IPS DF 6.9 (cell line): ENCODE measurements around the gene FITM1.

Experiments used
- DNase-seq: peaks from one replicate; pipeline ENCODE4 v3.0.0-alpha.2; 2013; ENCODE audit warnings: low read depth, low spot score
- H3K27ac ChIP-seq: one replicate; pipeline ENCODE4 v1.5.1; 2013; ENCODE audit warnings: low read length, control low read depth
- H3K27me3 ChIP-seq: 2 replicates; pipeline ENCODE4 v1.6.1; 2013; ENCODE audit warnings: mild to moderate bottlenecking, low read length; ENCODE audit not compliant: control insufficient read depth, insufficient read depth
- H3K36me3 ChIP-seq: 2 replicates; pipeline ENCODE4 v1.6.1; 2013; ENCODE audit warnings: low read length; ENCODE audit not compliant: control insufficient read depth, insufficient read depth
- H3K4me1 ChIP-seq: 2 replicates; pipeline ENCODE4 v1.6.1; 2013; ENCODE audit warnings: low read length; ENCODE audit not compliant: control insufficient read depth, insufficient read depth
- H3K4me3 ChIP-seq: 2 replicates; pipeline ENCODE4 v1.5.1; 2013; ENCODE audit warnings: mild to moderate bottlenecking, low read length
- H3K9me3 ChIP-seq: 2 replicates; pipeline ENCODE4 v1.6.1; 2013; ENCODE audit warnings: low read length, inconsistent platforms; ENCODE audit not compliant: control insufficient read depth, insufficient read depth
- WGBS: extraction: QIAGEN DNeasy Blood & Tissue Kit; methylation state at CpG from one replicate; pipeline ENCODE4 v1.1.7; 2013; ENCODE audit warnings: mixed read lengths, missing lambda C conversion rate; ENCODE audit not compliant: insufficient read length, insufficient coverage; 5-methylcytosine and 5-hydroxymethylcytosine counted together

FITM1 gene

GRCh38 chr14:24132976-24133375 is 2.5 kb downstream of the FITM1 start:
- H3K36me3 ChIP-seq: no peaks in the 10 kb centered on the region
- peaks cover 5% of the 10 kb centered on the region for H3K4me1 ChIP-seq
- H3K4me3 ChIP-seq: no peak overlapping the region
- no peaks in the 10 kb centered on the region for H3K27me3 ChIP-seq
- no peak for DNase-seq
- no peak overlapping the region for H3K27ac ChIP-seq
- no peaks in the 10 kb centered on the region for H3K9me3 ChIP-seq
- no CpG with 5 or more reads among the region's 2 CpGs for WGBS

GRCh38 chr14:24133735-24134134 is 3.3 kb downstream of the FITM1 start:
- DNase-seq: no peak
- Histone ChIP-seq H3K36me3 (peaks cover 3% of the 10 kb centered on the region; the same call in 1 of the 2 replicates), H3K27me3 (no peaks in the 10 kb centered on the region), H3K27ac (no peak overlapping the region), H3K4me3 (no peak overlapping the region), H3K9me3 (no peaks in the 10 kb centered on the region), H3K4me1 (peaks cover 5% of the 10 kb centered on the region)
- WGBS: no CpG with 5 or more reads among the region's 1 CpG

- H3K36me3 ChIP-seq: peaks cover 3% of the 10 kb centered on the region
- no peaks in the 10 kb centered on the region for H3K27me3 ChIP-seq
- H3K9me3 ChIP-seq: no peaks in the 10 kb centered on the region
- WGBS: no CpG with 5 or more reads among the region's 9 CpGs
- H3K4me1 ChIP-seq: peaks cover 5% of the 10 kb centered on the region
- no peak overlapping the region for H3K27ac ChIP-seq
- DNase-seq: no peak
- peak overlapping the region; percentile 89; the same call in 1 of the 2 replicates for H3K4me3 ChIP-seq
Measured at GRCh38 chr14:24135584-24135833, 5.0 kb downstream of the FITM1 start.

- Histone ChIP-seq H3K36me3 (peaks cover 3% of the 10 kb centered on the region), H3K4me1 (peaks cover 5% of the 10 kb centered on the region), H3K4me3 (peak within 1 kb of the TSS; percentile 89), H3K9me3 (no peaks in the 10 kb centered on the region), H3K27ac (no peak within 1 kb of the TSS), H3K27me3 (no peaks in the 10 kb centered on the region)
- no peak for DNase-seq
- WGBS: no CpG with 5 or more reads among the region's 75 CpGs
Measured at GRCh38 chr14:24135834-24136683, 5.6 kb downstream of the FITM1 start, which contains the start of gene PSME1. PSME1 (plus strand) TSS chr14:24136194; CDS start chr14:24136263, 69 bp downstream.

GRCh38 chr14:24136684-24137528 is 6.4 kb downstream of the FITM1 start:
- no CpG with 5 or more reads among the region's 13 CpGs for WGBS
- H3K4me1 ChIP-seq: peaks cover 5% of the 10 kb centered on the region
- H3K27ac ChIP-seq: no peak overlapping the region
- H3K9me3 ChIP-seq: no peaks in the 10 kb centered on the region
- H3K36me3 ChIP-seq: peaks cover 3% of the 10 kb centered on the region
- no peaks in the 10 kb centered on the region for H3K27me3 ChIP-seq
- peak overlapping the region; percentile 89; the same call in 1 of the 2 replicates for H3K4me3 ChIP-seq
- DNase-seq: no peak

- no CpG with 5 or more reads among the region's 8 CpGs for WGBS
- no peak for DNase-seq
- H3K4me3 ChIP-seq: no peak overlapping the region
- H3K27me3 ChIP-seq: no peaks in the 10 kb centered on the region
- H3K4me1 ChIP-seq: peaks cover 5% of the 10 kb centered on the region
- peaks cover 3% of the 10 kb centered on the region for H3K36me3 ChIP-seq
- no peak overlapping the region for H3K27ac ChIP-seq
- no peaks in the 10 kb centered on the region for H3K9me3 ChIP-seq
Measured at GRCh38 chr14:24137529-24138395, 7.3 kb downstream of the FITM1 start.

GRCh38 chr14:24138396-24139271 is 8.2 kb downstream of the FITM1 start:
- H3K4me1 ChIP-seq: peaks cover 5% of the 10 kb centered on the region
- peaks cover 3% of the 10 kb centered on the region for H3K36me3 ChIP-seq
- no CpG with 5 or more reads among the region's 13 CpGs for WGBS
- H3K9me3 ChIP-seq: no peaks in the 10 kb centered on the region
- H3K27ac ChIP-seq: no peak overlapping the region
- no peaks in the 10 kb centered on the region for H3K27me3 ChIP-seq
- no peak for DNase-seq
- H3K4me3 ChIP-seq: no peak overlapping the region

GRCh38 chr14:24139272-24139934 is 8.9 kb downstream of the FITM1 start:
- Histone ChIP-seq H3K9me3 (no peaks in the 10 kb centered on the region), H3K27ac (no peak overlapping the region), H3K27me3 (no peaks in the 10 kb centered on the region), H3K4me1 (peaks cover 5% of the 10 kb centered on the region), H3K4me3 (no peak overlapping the region), H3K36me3 (peaks cover 3% of the 10 kb centered on the region)
- no CpG with 5 or more reads among the region's 9 CpGs for WGBS
- no peak for DNase-seq
